ENCODE measurements around the gene PLCL2.
"Not testable (repeated sequence)": the region's sequence is repeated elsewhere in the genome, so short reads cannot be mapped to it uniquely, and the experiment has no call there.

PLCL2 gene

GRCh38 chr3:16917256-16917935 is 32.6 kb downstream of the PLCL2 start:
- no peak for DNase-seq (ENCODE audit: low spot score)

DNA sequence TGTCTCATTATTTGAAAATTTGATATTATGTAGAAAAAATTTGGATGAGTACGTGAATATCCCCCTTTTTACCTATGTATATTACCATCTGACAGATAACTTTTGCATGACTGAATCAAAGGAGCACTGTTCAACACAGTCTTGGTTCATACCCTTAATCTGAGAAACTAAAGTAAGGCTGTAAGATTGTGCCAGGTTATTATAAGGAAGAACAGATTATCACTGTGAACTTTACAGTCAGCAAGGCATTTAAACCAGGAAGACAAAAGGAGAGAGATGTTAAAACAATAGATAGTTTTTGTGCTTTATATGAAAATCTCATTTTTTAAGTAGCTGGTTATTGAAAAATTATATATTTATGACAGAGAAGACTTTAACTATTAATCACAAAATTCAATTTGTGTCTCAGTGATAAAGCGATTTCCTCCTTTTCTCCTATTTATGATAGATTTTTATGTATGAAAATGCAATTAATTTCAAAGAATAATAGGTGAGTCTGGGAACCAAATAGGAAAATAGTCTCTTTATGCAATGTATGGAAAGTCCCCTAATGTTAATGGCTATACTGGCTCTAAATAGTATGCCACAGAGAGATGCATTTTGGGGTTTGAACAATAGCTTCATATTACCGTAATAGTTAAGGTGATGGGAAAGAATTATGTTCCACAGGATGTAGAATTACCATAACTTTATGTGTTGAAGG is 33.4 kb downstream of the PLCL2 start:
- no peak for DNase-seq (ENCODE audit: low spot score)

DNA sequence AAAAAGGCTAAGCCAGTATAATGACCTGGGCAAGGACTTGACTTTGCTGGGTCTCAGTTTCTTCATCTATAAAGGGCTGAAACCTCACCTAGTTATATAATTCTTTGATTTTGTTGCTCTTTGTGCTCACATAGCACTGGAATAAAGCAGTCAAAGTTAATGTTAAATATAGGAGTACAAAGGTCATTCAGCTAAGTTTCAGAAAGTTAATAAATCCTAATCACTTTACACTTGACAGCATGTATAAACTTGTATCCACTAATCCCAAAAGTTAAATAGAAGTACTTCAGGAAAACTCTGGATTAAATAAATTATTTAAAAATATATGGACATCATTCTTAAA is 33.9 kb downstream of the PLCL2 start:
- DNase-seq (ENCODE audit: low spot score): no peak

DNA sequence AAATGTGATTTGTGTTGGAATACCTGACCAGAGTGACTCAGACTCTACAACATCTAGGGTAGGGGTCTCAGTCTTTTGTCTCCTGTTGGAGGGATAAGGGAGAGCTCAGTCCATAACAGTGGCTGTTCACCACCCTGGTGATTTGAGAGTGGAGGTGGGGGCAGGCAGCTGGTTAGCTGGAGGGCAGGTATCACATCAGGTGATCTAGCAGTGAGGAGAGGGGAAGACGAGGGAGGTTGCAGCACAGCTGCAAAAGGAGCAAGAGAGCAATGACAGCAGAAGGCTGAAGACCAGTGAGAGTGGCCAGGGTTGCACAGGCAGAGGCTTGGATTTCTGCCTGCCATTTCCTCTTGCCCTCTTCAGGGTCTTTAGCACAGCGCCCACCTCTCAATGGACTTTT is 38.4 kb downstream of the PLCL2 start:
- no peak for DNase-seq (ENCODE audit: low spot score)

- no peak for DNase-seq (ENCODE audit: low spot score)
These were observed 42.7 kb downstream of the PLCL2 start for GRCh38 chr3:16927485-16927884.

- DNase-seq (ENCODE audit: low spot score): no peak
These were observed 43.8 kb downstream of the PLCL2 start for GRCh38 chr3:16928386-16929132.

DNA sequence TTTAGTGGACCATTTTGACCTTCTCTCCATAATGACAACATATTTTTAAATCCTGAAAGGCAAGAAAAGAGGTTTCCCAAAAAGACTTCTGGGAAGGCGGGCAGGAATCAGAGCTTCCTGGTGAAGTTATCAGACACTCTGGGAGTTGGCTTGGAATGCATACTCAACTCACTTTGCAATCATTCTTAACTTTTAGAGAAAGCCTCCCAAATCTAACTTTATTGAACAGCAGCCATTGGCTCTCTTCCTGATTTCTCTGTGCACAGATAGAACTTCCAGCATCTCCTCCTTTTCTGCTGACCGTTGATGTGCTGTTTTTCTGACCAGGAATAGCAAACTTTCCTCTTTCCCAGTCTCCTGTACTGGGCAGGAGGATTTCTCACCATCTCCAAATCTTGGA is 44.6 kb downstream of the PLCL2 start:
- no peak for DNase-seq (ENCODE audit: low spot score)

DNA sequence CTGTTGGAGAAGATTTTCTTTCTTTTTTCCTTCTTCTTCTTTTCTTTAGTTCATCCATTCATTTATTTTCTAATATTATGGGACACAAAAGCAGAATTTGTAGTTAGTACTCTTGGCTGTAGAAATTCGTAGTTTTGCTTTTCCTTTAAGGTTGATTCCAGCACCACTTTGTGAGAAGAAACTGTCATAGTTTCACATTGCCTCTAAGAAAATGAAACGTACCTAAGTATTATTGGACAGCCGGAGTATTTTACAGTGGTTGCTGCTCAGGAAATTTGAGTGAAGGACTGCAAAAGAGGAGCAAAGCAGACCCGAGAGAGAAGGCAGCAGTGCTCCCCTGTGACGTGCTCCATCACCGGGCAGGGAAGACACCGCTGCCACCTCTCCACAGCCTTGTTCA is 48.1 kb downstream of the PLCL2 start:
- DNase-seq (ENCODE audit: low spot score): no peak

DNA sequence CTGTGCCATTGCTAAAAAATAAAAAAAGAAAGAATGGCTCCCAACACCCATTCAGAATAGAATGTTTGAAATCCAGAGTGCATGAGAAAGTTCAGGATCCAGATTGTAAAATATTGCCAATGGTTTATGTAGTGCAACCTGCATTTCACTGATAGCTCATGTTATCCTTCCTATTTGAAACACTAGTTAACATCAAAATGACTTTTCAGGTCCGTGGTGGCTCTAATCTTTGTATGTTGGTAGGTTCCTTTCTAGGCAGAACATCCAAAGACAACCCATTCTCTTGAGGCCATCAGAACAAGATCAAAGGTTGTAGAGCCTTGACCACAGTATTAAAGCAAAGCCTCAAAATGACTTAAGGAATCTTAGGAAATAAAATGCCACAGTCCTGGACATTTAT is 51.0 kb downstream of the PLCL2 start:
- no peak for DNase-seq (ENCODE audit: low spot score)

- DNase-seq (ENCODE audit: low spot score): no peak
These were observed 51.5 kb downstream of the PLCL2 start for GRCh38 chr3:16936233-16936632.

- DNase-seq (ENCODE audit: low spot score): no peak
These were observed 52.0 kb downstream of the PLCL2 start for GRCh38 chr3:16936676-16937230.

DNA sequence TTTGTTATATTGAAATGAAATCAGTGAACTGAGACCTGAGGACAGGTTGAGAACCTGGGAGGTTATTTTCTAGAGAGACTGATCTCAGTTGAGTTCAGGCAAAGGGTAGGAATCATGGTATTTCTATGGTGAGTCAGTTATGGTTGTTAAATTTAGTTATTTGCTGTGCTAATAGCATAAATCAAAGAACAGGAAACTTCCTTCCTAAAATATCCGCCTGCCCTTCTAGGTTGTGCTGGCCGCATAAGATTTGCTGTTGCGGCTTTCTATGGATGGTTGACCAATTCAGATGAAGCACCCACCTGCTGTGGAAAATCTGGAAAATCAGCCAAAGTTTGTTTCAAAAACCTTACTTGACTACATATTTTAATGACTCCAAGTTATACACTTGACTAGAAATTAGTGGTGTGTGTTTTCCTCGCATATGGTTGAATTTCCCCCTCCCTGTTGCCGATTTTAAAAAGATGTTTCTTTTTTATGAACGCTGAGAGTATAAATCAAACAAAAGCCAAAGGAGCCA is 52.6 kb downstream of the PLCL2 start:
- no peak for DNase-seq (ENCODE audit: low spot score)

GRCh38 chr3:16940769-16941700 is 56.3 kb downstream of the PLCL2 start:
- no peak for DNase-seq (ENCODE audit: low spot score)

- DNase-seq (ENCODE audit: low spot score): no peak
These were observed 58.2 kb downstream of the PLCL2 start for GRCh38 chr3:16942955-16943354.

- no peak for DNase-seq (ENCODE audit: low spot score)
These were observed 59.1 kb downstream of the PLCL2 start for GRCh38 chr3:16943857-16944256.

GRCh38 chr3:16944356-16944755 is 59.6 kb downstream of the PLCL2 start:
- DNase-seq (ENCODE audit: low spot score): no peak

- DNase-seq (ENCODE audit: low spot score): no peak
These were observed 60.6 kb downstream of the PLCL2 start for GRCh38 chr3:16945330-16945729.

DNA sequence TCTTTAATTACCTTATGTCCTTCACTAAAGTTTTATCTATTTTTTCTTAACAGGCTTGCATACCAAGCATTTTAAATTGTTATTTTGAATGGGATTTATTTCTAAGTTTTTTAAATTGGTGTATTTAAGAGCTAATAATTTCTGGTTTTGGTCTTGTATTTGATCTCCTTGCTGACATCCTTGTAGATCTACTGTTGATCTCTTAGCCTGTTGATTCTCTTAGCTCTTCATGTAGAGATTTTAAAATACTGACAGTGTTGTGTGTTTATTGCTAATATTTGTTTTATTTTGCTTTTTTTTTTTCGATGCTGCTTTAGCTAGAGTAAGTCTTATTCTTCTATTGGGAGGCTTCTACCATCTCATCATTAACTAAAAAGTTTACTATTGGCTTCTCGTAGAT is 65.5 kb downstream of the PLCL2 start:
- DNase-seq (ENCODE audit: low spot score): no peak

- DNase-seq (ENCODE audit: low spot score): no peak
These were observed 66.1 kb downstream of the PLCL2 start for GRCh38 chr3:16950845-16951244.

DNA sequence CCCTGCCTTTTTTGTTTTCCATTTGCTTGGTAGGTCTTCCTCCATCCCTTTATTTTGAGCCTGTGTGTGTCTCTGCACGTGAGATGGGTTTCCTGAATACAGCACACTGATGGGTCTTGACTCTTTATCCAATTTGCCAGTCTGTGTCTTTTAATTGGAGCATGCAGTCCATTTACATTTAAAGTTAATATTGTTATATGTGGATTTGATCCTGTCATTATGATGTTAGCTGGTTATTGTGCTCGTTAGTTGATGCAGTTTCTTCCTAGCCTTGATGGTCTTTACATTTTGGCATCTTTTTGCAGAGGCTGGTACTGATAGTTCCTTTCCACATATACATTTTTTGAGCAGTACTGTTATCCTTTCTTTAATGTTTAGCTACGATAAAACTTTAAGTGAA is 73.1 kb downstream of the PLCL2 start:
- DNase-seq (ENCODE audit: low spot score): not testable (repeated sequence)

- no peak for DNase-seq (ENCODE audit: low spot score)
These were observed 75.4 kb downstream of the PLCL2 start for GRCh38 chr3:16960125-16960524.

Measured in D341Med (cell line).